Cardiac fibroblast (primary cell): ENCODE measurements around the gene OGFOD3.

Experiments
- DNase-seq, 2 donors: peaks; one replicate each; pipeline versions ENCODE4 v3.0.0 to v3.0.0-alpha.2; 2010; ENCODE audit warnings: low read depth in 2 of 2
- H3K4me3 ChIP-seq, 2 donors: replicated peaks in 1 of 2; 1 replicate in 1 of 2; 2 replicates in 1 of 2; pipeline ENCODE4 v1.5.1; 2011; ENCODE audit warnings: low read depth in 2 of 2, low read length in 2 of 2, mild to moderate bottlenecking in 2 of 2, moderate library complexity in 1 of 2
- CTCF ChIP-seq: IDR thresholded peaks from one replicate; pipeline ENCODE4 v1.5.1; 2011; ENCODE audit warnings: low read depth, mild to moderate bottlenecking, low read length, inconsistent platforms

OGFOD3 gene

DNA sequence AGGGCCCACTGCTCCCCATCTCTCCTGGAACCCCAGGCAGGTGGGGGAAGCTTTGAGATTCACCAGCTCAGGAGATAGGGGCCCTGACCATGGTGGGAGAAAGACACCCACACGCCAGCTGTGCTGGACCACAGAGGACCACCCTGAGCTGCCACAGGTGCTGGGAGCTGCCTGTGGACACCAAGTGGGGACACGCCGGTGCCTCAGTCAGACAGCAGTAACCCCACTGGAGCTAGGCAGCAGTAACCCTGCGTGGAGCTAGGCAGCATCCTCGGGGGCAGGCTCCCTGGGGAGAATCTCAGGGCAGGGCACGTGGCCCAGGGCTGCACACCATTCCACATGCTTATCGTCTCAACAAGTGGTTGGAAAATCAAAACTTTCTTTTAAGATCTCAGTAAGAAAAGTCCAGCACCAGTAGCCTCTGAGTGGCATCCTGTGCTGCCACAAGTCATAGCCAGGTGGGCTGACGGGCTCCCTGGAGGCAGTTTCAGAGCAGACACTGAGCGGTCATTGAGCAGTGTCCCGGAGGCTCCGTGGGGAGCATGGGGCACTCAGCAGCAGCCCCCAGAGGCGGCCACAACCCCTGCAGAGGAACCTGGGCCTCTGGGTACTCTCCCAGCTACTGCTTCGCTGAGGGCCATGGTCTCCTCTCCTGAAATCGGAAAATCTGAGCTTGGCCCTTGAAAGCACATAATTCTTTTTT is 8.2 kb downstream of the OGFOD3 start:
- TF ChIP-seq CTCF, result no peak
- no peak overlapping the region for H3K4me3 ChIP-seq
- no peak for DNase-seq

DNA sequence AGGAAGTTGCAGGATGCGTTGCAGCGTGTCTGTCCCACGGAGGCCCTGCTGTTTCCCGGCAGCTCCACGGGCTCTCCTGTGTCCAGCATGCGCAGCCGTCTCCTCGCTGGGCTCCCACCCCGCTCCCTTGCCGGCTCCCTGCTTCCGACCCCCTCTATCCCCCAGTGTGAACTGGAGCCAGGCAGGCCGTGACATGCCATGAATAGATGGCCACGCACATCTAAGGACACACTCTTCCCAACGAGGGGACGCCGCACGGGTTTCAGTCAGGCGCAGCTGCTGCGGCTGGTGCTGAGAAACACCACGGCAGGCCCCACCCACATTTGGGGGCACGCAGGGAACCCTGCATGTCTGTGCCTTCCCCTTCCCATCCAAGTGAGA is 9.5 kb downstream of the OGFOD3 start:
- DNase-seq, result no peak
- H3K4me3 ChIP-seq, result no peak overlapping the region
- TF ChIP-seq CTCF, result no peak

DNA sequence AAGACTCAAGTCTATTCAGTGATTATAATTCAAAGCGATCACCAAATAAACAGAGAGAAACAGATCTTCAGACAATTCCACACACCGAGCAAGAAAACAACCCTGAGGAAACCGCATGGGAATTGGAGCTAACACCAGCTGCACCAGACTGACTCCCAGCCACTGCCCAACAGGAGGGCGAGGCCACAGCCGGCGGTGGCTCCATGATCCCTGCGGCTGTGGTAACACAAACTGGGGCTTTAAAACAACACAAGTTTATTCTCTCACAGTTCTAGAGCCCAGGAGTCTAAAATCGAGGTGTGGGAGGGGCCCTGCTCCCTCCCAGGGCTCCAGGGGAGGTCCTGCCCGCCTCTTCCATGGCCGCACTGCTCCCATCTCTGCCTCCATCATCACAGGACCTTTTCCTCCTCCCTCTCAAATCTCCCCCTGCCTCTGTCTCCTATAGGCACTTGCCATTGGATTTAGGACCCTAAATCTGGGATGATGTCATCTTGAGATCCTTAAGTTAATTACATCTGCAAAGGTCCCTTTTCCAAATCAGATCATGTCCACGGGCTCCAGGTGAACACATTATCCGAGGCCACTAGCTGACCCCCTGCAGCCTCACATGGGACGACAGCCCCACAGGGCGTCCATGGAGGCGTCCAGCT is 10.0 kb downstream of the OGFOD3 start:
- no peak overlapping the region for H3K4me3 ChIP-seq
- no peak for TF ChIP-seq CTCF

DNA sequence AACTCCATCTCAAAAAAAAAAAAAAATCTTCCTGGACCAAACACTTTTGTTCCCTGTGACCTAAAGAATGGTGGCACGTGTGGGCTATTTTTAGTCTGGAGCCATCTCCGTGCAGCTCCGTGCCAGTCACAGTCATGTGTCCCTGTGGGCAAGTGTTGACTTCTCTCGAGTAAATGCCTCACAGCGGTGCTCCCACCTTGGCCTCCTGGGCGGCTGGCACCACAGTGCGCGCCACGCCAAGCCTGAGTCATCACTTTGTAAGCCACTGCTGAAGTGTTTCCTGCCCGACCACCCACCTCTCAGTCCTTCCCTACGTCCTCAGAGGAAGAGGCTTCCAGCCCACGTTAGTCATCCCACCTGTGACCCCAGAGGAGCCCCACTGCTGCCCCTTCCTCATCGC is 11.1 kb downstream of the OGFOD3 start:
- no peak for TF ChIP-seq CTCF
- no peak overlapping the region for H3K4me3 ChIP-seq
- no peak for DNase-seq

More for the DNA sequence above, 10.0 kb downstream of the OGFOD3 start:
- no peak for DNase-seq

GRCh38 chr17:82406131-82406671 is 12.2 kb downstream of the OGFOD3 start:
- no peak for TF ChIP-seq CTCF
- no peak for DNase-seq
- H3K4me3 ChIP-seq, result no peak overlapping the region

DNA sequence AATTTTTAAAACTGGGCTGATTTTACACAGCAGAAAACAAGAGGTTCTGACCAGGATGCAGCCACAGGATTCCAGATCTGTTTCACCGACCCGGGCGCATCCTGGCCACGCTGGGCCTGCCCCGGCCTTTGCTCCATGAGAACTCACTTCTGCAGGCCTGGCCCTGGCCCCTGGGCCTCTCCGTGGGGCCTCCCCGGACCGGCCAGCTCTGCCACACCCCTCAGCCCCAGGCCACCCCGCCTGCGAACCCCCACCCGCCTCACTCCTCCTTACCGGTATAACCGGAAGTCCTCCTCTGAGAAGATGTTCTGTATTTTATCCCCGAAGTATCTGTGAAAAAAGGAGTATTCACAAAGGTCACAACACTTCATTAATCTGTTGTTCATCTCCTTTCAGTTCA is 13.3 kb downstream of the OGFOD3 start:
- no peak for DNase-seq
- no peak for TF ChIP-seq CTCF

More for the DNA sequence above, 13.3 kb downstream of the OGFOD3 start:
- no peak overlapping the region for H3K4me3 ChIP-seq
